SW480 (cell line): ENCODE measurements around the gene CCDC27.

Experiments
- DNase-seq: peaks from one replicate; pipeline ENCODE4 v3.0.0-alpha.2; 2016; ENCODE audit warnings: low spot score

CCDC27 gene

DNA sequence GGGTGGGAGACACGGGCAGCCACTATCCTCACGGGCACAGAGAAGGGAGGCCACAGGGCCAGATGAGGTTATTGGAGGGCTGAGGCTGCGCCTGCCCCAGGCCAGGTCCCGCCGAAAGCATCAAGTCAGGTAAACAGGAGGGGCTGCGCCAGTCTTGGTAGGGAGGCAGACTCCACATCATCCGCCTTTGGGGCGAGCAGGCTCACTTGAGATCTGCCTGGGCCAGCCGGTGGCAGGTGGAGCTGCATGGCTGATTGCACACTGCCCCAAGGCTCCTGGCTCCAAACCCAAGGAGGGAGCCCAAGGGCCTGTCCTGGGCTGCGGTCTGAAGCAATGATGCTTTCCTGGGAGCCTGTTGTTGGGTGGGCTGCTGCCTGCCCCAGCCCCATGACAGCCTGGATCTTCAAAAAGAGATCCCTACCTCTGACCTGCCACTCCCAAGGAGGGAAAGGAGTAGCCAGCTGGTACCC, 24.9 kb downstream of the CCDC27 start:
- no peak for DNase-seq

DNA sequence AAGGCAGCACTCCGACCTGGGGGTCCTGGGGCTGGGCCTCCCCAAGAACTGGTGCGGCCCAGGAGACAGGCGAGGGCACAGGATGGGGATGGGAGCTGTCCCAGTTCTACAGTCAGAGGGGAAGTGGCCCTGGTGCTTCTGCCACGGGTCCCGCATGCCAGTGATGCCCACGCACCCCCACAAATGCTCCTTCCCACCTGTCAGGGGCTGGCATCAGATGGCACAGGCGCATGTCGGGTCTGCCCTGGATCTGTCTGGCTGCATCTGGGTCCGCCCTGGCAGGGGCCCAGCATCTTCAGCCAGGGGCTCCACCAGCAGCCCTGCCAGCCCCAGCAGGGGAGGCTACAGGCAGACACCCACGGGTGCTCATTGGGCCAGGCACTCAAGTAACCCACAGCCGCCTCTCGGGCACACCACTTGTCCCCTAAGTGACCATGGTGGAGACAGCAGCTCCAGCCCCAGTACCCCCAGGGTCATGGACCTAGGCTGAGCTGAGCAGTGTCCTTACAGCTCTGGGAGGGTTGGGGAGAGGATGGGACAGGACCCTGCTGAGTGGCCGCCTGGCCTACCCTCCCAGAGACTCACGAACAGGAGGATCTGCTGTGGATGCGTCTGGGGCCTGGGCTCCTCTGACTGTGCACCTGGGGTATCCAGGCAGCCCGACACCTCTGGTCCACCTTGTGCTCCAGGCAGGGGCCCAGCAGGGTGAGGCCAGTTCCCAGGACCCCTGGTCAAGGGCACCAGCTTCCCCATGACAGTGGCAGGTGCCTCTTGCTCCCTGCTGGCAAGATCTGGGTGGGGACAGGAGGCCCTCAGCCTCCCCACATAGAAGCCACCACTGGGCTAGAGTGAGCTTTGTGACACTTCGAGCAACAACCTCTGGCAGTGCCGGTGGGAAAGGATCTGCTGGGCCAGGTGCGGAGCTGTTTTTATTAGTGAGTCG, 25.7 kb downstream of the CCDC27 start:
- no peak for DNase-seq

DNA sequence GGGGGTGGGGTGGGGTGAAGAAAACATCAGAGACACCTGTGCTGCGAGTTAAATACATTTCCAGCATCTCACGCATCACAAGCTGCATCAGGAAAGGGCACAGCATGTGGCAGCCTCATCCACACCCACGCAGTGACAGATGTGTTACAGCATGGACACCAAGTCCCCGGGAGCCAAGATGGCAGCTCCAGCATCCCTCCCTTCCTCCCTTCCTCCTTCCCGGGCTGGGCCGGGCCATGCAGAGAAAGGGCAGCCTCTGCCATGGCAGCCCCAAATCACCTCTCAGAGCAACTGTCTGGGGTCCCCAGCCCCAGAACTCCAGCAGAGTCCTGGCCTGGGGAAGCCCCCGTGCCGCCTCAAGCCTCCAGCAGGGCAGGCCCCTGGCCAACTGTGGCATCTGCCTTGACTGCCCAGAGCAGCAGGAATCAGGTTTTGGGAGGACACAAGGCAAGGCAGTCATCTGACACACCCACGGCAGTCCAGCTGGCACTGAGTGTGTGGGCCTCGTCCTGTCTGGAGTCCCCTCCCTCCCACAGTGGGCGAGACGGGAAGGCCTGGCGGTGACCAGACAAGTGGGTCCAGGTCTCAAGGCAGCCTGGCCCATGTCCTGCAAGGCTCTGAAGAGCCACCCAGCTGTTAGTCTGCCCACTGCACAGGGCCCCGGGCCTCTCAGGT, 26.5 kb downstream of the CCDC27 start:
- DNase-seq: no peak

DNA sequence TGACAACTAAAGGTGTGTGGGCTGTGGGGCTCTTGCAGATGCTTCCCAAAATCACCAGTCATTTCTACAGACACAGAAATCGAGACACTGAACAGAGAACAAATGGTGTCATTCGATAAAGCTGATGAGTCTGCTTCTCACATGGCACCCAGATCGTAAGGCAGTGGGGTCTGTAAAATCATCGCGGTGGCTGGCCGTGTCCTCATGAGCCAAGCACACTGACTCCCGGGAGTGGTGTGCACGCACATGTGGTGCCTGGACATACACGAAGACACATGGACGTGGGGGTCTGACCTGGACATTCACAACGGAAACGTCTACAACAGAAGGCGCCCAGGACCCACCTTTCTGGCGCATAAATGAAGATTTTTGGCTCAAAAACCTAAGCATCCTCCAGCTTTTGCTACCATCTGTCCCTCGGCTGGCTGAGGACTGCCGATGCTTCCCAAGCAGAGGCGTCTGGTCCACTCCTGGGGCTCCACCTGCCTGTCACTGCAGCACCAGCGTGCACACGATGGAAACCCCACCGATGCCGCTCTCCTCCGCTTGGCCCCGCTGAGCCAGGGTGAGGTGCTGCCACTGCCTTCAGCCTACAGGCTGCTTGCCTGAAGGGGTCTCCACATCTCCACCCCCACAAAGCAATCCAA, 27.1 kb downstream of the CCDC27 start:
- DNase-seq: no peak

DNA sequence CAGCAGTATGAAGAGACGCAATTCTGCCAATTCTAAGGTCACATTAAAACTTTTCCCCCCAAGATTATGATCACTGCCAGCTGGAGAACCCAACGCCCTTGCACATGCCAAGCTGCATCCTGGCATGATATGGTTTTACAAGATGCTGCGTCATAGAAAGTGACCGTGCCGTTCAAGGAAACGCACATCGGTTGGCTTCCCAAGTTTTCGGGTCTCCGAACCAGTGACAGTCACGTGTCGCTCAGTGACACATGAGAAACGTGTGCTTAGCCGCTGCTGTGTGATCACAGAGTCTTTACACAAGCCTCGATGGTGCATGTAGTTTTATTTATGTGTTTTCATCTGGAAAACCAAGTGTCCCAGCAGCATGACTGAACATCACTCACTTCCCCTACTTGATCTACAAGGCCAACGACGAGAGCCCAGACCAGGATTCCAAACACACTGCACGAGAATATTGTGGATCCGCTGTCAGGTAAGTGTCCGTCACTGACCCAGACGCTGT, 27.7 kb downstream of the CCDC27 start:
- DNase-seq: no peak

DNA sequence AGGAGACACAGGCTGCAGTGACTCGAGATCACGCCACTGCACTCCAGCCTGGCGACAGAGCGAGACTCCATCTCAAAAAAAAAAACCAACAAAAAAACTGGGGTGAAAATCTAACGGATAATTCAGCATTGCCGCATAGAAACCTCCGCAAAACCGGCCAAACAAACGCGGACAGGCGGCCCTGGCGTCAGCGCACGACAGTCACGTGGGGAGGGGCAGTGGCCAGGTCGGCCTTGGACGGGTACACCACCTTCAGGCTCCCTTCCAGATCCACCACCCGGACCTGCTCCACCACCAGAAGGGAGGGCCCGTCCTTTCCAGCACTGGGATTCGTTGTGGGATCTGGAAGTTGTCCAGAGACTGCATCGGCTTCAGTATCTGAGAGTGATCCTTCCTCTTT, 28.7 kb downstream of the CCDC27 start:
- no peak for DNase-seq

DNA sequence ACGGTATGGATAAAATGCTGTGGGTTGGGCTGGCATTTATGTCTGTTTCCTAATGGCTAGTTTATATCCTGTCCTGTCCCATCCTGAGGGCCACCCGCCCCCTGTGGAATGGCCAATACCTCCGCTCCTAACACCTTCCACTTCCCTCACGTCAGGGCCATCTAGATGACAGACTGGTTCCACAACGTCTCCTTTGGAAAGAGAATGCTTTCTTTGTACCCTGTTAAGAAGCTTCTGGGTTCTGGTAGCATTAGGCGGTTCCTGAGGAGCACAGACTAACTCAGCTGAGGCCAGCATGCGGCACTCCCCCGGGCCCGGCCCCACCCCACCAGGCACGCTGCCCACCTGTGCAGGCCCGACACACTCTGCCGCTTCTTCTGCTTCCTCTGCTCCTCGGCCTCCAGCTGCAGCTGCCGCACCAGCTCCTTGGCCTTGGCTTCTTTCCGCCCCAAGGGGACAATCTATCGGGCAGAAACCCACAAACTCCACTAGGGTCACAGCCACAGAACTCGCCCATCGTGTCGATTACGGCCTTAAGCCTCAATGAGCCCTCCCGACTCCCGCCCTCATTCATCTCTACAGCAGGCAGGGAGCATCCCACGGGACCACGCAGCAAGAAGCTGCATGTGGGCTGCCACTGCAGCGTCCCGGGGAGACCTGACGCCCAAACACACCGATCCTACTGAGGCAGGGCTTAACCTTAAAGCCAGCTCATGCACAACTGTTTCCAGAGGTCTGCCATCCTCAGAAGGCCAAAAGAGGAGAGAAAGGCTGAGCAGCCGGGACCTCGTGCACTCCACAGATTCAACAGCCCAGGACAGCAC, 31.6 kb downstream of the CCDC27 start:
- no peak for DNase-seq

DNA sequence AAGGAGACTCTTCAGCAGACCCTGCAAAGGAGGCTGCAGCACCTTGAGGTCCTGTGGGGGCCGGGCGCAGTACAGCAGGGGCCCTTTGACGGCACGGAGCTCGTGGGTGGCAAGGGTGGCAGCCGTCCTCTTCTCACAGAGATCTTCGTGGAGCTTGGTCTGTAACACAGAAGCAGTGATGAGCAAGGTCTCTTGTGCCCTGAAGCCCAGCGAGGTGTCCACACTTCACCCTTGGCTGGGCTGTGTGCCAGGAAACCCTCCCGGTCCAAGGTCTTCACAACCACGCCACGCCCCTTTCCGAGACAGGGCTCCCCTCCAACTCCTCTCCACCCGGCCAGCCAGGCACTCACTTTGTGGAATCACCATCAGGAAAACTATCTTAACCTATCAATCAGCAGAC, 32.8 kb downstream of the CCDC27 start:
- DNase-seq: no peak

DNA sequence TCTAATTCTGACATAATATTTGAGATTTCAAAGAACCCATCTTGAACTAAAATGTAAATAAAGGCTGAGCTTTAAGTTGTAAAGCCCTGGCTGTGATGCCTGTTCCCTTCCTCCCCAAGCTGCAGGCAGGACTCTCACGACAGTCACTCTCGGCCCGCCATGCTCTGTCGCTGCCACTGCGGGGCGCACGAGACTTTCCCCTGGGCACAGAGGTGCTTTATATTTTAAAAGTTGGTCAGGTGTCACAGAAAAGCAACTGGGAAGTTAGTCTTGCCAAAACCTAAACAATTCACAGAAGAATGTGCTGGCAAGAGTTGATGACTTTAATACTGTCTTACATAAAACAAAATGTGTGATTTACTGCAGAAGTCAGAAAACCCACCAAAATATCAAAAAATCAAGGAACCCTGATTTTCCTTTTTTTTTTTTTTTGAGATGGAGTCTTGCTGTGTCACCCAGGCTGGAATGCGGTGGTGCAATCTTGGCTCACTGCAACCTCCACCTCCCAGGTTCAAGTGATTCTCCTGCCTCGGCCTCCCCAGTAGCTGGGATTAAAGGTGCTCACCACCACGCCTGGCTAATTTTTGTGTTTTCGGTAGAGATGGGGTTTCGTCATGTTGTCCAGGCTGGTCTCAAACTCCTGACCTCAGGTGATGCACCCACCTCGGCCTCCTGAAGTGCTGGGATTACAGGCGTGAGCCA, 33.4 kb downstream of the CCDC27 start:
- no peak for DNase-seq

DNA sequence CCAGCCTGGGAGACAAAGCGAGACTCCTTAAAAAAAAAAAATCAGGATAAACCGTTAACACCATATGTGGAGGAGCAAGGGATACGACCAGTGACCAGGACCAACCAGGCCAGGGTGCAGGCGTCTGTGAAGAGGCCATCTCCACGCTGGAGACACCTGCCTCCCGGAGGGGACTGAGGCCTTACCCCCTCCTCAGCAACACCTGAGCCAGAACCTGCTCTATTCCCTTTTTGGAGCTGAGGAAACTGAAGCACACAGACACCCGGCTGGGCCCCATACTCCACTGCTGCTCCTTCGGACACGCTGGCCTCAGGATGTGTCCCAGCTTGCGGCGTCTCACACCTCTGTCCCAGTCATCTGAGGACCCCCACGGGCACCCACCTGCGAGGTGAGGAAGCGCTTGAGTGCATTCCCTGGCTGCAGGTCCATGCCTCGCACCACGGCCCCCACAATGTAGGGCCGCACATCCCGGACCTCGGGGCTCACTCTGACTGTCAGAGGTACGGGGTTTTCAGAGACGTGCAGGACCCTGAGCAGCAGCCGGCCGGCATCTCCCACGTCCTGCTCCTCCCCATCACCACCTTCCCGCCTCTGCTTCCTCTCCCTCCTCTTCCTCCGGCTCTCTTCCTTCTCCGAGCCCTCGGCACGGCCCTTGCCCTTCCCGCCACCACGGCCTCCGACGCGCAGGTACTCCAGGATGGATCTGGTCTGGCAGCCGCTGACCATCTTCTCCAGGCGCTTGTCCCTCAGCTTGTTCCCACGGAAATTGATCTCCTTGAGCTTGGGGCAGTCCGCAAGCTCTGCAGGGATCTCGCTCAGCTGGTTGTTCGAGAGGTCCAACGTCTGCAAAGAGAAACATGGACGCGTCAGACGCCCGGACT, 34.5 kb downstream of the CCDC27 start:
- no peak for DNase-seq

DNA sequence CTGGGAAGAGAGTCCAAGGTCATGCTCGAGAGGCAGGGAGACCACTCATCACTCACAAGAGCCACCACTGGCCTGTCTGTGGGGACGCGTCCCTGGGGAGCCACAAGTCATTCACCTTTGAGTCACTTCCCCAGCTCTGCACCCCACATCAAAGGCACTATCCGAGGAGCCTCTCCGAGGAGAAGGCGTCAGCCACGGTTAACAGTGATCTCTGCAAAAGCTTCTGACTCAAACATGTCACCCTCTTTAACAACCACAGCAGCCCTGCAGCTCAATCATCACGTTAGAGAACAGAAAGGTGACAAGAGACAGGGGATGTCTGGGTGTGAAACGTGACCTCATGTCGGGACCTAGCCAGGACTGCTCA, 35.1 kb downstream of the CCDC27 start:
- DNase-seq: peak; percentile 58

DNA sequence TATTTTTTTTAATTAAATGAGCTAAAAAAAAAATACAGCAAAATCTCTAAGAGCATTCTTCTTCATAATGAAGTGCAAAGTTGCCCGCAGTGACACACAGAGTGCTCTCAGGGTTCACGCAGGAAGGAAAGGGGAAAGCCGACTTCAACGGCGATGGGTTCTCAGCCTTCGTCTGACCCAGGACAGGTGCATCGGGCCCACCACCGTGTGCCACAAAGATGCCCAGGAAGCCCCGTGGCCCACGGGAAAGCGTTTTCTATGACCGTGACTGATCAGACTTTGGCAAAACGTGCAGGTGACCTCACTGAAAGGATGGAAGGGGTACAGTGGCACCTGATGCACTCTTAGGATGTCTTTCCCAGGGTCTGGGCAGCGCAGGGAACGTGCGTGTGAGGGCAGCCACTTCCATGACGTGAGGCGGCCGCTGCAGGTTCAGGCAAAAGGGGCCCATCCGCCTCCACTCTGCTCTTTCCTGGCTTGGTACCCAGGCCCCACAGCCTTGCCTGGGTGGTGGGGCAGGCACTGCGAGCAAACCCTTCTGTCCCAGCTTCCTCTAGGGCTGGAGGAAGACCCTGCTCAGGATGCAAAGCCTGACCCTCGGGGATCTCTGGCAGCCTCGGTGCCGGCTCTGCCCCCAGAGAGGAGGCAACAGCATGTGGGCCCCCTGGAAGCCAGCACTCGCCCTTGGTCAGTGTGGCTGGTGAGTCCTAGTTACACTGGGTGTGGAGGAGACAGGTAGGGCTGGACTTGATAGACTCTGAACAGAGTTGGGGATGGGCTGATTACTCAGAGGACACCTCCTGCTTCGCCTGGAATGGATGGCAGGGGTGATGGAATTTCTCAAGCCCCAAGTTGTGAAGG, 35.7 kb downstream of the CCDC27 start:
- no peak for DNase-seq

DNA sequence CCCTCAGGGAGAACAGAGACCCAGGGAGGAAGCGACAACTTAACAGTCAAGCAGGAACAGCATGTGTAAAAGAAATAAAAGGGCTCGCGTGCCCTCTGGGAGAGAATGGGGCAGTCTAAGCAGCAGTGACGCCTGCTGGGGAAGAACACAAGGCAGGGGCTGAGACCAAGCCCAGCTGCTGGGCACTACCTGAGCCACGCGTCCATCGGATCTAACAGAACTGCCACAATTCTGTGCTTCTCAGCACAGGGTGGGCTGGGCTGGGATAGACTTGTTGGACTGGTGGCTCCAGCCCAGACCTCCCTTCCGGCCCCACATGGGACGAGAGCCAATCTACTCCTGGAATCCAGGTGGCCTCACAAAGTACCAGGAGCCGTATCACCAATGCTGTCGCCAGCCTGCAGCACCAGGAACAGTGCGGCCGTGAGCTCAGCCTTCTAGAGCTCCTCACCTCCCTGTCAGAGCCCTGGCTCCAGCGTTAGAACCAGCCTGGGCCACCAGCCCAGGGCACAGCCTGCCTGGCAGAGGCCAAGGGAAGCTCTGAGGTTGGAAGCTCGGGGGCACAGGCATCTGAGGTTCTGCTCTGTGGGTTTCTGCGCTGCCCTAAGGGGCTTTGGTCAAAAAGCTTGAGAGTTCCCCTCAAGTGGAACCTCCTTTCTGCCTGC, 36.6 kb downstream of the CCDC27 start:
- no peak for DNase-seq

DNA sequence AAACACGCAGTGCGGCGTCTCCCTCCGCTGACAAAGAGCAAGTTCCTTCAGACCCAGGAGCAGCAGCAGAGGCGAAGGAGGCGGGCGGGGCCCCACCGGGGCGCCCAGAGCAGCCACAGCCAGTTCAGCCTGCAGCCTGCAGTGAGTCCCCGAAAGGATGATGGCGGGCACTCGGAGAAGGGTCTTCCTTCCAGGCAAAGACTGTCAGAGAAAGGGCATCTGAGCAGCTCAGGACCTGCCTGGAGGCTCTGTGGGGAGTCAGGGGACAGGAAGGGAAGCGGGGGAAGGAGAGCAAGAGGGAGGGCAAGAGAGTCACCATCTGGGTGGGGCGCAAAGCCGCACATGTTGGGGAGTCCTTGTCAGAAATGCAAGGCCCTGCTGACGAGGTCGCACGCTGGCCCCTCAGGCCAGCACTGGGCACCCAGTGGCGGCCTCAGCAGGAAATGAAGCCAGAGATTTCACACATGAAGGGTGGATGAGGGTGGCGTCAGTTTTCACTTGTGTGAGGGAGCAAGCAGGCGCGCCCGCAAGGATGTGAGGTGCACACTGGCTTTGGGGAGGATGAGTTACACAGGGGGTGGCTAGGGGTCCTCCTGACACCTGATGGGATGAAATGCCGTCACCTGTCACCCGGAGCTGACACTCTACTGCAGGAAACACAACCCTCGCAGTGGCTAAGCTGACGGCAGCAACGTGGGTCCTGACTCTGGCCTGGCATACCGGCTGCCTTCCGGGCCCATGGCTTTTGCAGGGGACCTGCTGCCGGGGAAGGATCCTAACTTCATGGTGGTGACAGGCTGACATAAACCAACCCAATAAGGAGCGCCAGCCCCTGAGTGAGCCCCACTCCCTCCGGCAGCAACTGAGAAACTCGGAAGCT, 37.4 kb downstream of the CCDC27 start:
- no peak for DNase-seq

DNA sequence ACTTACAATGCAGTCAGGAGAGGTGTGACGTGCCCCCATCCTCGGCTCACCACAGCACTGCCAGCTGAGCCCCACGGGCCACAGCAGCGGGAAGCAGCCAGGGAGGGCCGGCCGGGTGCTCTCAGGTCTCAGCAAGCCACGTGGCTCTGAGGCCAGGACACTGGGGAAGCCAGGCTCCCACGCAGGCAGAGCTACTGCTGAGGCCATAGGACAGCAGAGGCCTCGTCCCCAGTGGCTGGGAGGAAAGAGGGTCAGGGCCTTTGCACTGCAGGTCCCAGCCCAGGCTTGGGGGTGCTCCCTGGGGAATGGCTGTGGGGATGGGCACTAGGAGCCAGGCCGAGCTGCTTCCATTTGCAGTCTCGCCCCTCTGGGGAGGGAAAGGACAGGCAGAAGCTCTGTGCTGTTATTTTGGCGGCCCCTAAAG, 38.3 kb downstream of the CCDC27 start:
- no peak for DNase-seq

DNA sequence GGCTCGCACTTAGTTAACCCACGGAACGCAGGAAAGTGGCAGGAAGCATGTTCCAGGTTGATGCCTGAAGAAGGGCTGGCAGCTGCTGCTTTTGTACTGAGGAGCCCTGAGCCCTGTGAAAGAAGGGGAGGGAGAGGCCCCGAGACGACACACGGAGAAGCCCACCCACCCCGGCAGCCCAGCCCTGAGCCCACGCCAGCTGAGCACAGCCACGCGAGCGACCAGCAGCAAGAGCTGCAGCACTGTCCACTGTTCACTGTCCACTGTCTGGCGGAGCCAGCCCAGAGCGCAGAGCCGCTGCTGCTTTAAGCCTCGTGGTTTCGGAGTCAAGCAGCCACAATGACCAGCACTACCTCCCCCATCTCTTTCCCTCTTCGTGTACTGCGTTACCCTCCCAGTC, 38.7 kb downstream of the CCDC27 start:
- DNase-seq: no peak

DNA sequence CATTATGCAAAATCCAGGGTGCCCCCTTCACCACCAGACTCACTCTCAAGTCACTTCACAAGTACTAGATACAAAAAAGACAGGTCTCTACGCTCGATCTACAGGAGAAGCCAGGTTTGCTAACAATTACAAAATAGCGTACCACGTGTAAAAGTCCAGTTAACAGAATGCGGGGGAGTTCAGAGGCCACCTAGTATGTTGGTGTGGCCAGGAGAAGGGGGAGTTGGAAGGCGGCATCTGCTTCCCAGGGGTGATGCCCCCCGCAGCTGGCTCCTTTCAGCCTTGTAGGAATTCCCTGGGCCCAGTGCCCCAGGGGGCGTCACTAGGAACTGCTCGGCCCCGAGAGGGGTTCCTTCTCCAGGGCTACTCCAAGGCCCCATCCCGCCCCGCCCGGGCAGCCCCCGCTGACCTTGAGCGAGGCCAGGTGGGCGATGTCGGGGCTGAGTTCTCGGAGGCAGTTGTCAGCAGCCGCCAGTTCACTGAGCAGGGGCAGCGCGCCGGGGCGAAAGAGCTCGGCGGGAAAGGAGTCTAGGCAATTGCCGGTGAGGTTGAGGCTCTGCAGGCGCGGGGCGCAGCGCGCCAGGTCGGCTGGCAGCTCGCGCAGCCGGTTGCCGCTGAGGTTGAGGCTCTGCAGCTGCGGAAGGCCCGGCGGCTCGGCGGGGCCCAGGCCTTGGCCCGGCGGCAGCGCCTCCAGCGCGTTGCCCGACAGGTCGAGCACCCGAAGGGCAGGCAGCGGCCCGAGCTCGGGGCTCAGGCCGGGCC, 43.4 kb downstream of the CCDC27 start:
- DNase-seq: no peak
